GM23338 (cell line): ENCODE data around the gene LRFN4. TPM values are rescaled to one million over a fixed set of nuclear protein-coding genes. Genes with fewer than 3 reads are reported as not detected.

ENCODE experiments used
- ATAC-seq: fragments of 200-7000 bp; cut with Tn5 transposase; 3 replicates; pipeline ENCODE4 v1.9.1; 2020
- DNase-seq: peaks from one replicate; pipeline ENCODE4 v3.0.0-alpha.2; 2015; ENCODE audit warnings: low spot score
- H2AFZ ChIP-seq: fragments of 200-600 bp; sonication (generic); 2 replicates; pipeline ENCODE4 v1.8.0; 2016; ENCODE audit warnings: antibody characterized with exemption, mild to moderate bottlenecking, moderate library complexity
- H3F3A ChIP-seq: fragments of 200-600 bp; sonication (generic); replicated peaks from 2 replicates; pipeline ENCODE4 v1.8.0; 2017; ENCODE audit warnings: antibody characterized with exemption, mixed run types, low read depth
- H3K27ac ChIP-seq: fragments of 200-600 bp; sonication (generic); 2 replicates; pipeline ENCODE4 v1.6.1; 2016; ENCODE audit warnings: low read depth
- H3K27me3 ChIP-seq: fragments of 200-600 bp; sonication (generic); 2 replicates; pipeline ENCODE4 v1.8.0; 2016; ENCODE audit warnings: mild to moderate bottlenecking, mixed run types, moderate library complexity; ENCODE audit not compliant: insufficient read depth
- H3K36me3 ChIP-seq: fragments of 200-600 bp; sonication (generic); 2 replicates; pipeline ENCODE4 v1.8.0; 2016; ENCODE audit warnings: mild to moderate bottlenecking; ENCODE audit not compliant: insufficient read depth
- H3K4me1 ChIP-seq: fragments of 200-600 bp; sonication (generic); 2 replicates; pipeline ENCODE4 v1.8.0; 2016; ENCODE audit warnings: mild to moderate bottlenecking, moderate library complexity; ENCODE audit not compliant: insufficient read depth
- H3K4me2 ChIP-seq: fragments of 200-600 bp; sonication (generic); 2 replicates; pipeline ENCODE4 v1.7.1; 2017; ENCODE audit warnings: mixed run types
- H3K4me3 ChIP-seq: fragments of 200-600 bp; sonication (generic); 2 replicates; pipeline ENCODE4 v1.6.1; 2016; ENCODE audit warnings: mixed run types
- H3K79me2 ChIP-seq: fragments of 200-600 bp; sonication (generic); replicated peaks from 2 replicates; pipeline ENCODE4 v1.8.0; 2017; ENCODE audit warnings: mild to moderate bottlenecking; ENCODE audit not compliant: insufficient read depth
- H3K9me2 ChIP-seq: fragments of 200-600 bp; sonication (generic); 2 replicates; pipeline ENCODE4 v1.8.0; 2017; ENCODE audit not compliant: insufficient read depth
- H4K20me1 ChIP-seq: fragments of 200-600 bp; sonication (generic); replicated peaks from 2 replicates; pipeline ENCODE4 v1.8.0; 2017; ENCODE audit warnings: mild to moderate bottlenecking; ENCODE audit not compliant: insufficient read depth
- H3K27ac Mint-ChIP-seq: 2 replicates; pipeline ENCODE4 v1.8.0; 2020; ENCODE audit warnings: inconsistent platforms, mild to moderate bottlenecking, moderate library complexity, mixed read lengths
- H3K27me3 Mint-ChIP-seq: 3 replicates; pipeline ENCODE4 v1.8.0; 2022; ENCODE audit warnings: low read depth, mild to moderate bottlenecking, moderate library complexity, mixed read lengths, inconsistent platforms; ENCODE audit not compliant: insufficient read depth, poor library complexity
- H3K36me3 Mint-ChIP-seq: 3 replicates; pipeline ENCODE4 v1.8.0; 2021; ENCODE audit warnings: low read depth, mild to moderate bottlenecking, inconsistent platforms, moderate library complexity, mixed read lengths
- H3K4me1 Mint-ChIP-seq: 3 replicates; pipeline ENCODE4 v1.8.0; 2020; ENCODE audit warnings: mild to moderate bottlenecking, inconsistent platforms, mixed read lengths
- H3K4me3 Mint-ChIP-seq: 3 replicates; pipeline ENCODE4 v1.8.0; 2021; ENCODE audit warnings: moderate library complexity, mild to moderate bottlenecking, inconsistent platforms, mixed read lengths
- H3K9me3 Mint-ChIP-seq: 3 replicates; pipeline ENCODE4 v1.8.0; 2020; ENCODE audit warnings: moderate library complexity, mild to moderate bottlenecking, inconsistent platforms, mixed read lengths
- CREB1 ChIP-seq: fragments of 250-450 bp; sonication (Bioruptor Pico); IDR thresholded peaks from 2 replicates; pipeline ENCODE4 v1.5.0; 2020; ENCODE audit warnings: low read depth, mild to moderate bottlenecking, moderate library complexity
- EZH2 ChIP-seq: fragments of 200-600 bp; sonication (generic); IDR thresholded peaks from one replicate; pipeline ENCODE4 v1.8.0; 2017; ENCODE audit warnings: antibody characterized with exemption, mild to moderate bottlenecking, low read depth; ENCODE audit not compliant: unreplicated experiment
- EZH2phosphoT487 ChIP-seq: fragments of 200-600 bp; sonication (generic); IDR thresholded peaks from one replicate; pipeline ENCODE4 v1.8.1; 2018; ENCODE audit warnings: antibody characterized with exemption; ENCODE audit not compliant: unreplicated experiment
- JUNB ChIP-seq: IDR thresholded peaks from one replicate; pipeline ENCODE4 v1.6.1; 2016; ENCODE audit warnings: antibody characterized with exemption; ENCODE audit not compliant: unreplicated experiment
- NANOG ChIP-seq: IDR thresholded peaks from 2 replicates; pipeline ENCODE4 v1.6.1; 2016; ENCODE audit warnings: antibody characterized with exemption, borderline replicate concordance
- POLR2AphosphoS5 ChIP-seq: IDR thresholded peaks from 2 replicates; pipeline ENCODE4 v1.6.1; 2016; ENCODE audit warnings: antibody characterized with exemption, low read depth
- STAT1 ChIP-seq: IDR thresholded peaks from one replicate; pipeline ENCODE4 v1.6.1; 2016; ENCODE audit warnings: antibody characterized with exemption; ENCODE audit not compliant: unreplicated experiment
- ZNF114 ChIP-seq: fragments of 250-450 bp; sonication (Bioruptor Pico); IDR thresholded peaks from 2 replicates; pipeline ENCODE4 v1.5.0; 2020; ENCODE audit warnings: mild to moderate bottlenecking, moderate library complexity
- ZNF331 ChIP-seq: fragments of 250-450 bp; sonication (Bioruptor Pico); IDR thresholded peaks from 2 replicates; pipeline ENCODE4 v1.5.0; 2020; ENCODE audit warnings: low read depth, mild to moderate bottlenecking, moderate library complexity
- polyA plus RNA-seq: library from polyadenylated mRNA; unstranded; fragments of >200 nt; fragmentation: Nextera tagmentation; extraction: Ambion mirVana; gene quantifications from 2 replicates; pipeline ENCODE4 v1.2.1, GENCODE V29; 2016
- total RNA-seq: library from RNA; depleted of rRNA; stranded (reverse); fragments of >200 nt; shearing (Covaris generic); gene quantifications from 2 replicates; pipeline ENCODE4 v1.2.3, GENCODE V29; 2014
- TF ChIP-seq, protein P1 (sequence below): fragments of 250-450 bp; sonication (Bioruptor Pico); IDR thresholded peaks from 2 replicates; pipeline ENCODE4 v1.5.0; 2020; ENCODE audit warnings: mild to moderate bottlenecking, moderate library complexity
- TF ChIP-seq, protein P2 (sequence below), 2 experiments: fragments of 200-600 bp in 1 of 2; sonication (generic) in 1 of 2; conservative IDR thresholded peaks; 2 replicates each; pipeline versions ENCODE4 v1.5.1 to v1.6.1; 2016 to 2017; ENCODE audit warnings: antibody characterized with exemption in 2 of 2, low read depth in 2 of 2, mild to moderate bottlenecking in 2 of 2, moderate library complexity in 1 of 2
- TF ChIP-seq, protein P3 (sequence below): IDR thresholded peaks from 2 replicates; pipeline ENCODE4 v1.6.1; 2016; ENCODE audit warnings: antibody characterized with exemption
- TF ChIP-seq, protein P4 (sequence below): IDR thresholded peaks from one replicate; pipeline ENCODE4 v1.6.1; 2018; ENCODE audit warnings: antibody characterized with exemption; ENCODE audit not compliant: unreplicated experiment

Gene LRFN4
- total and polyA plus RNA-seq, 2 experiments from 2014 or later: 9.8 to 63.5 TPM

DNA sequence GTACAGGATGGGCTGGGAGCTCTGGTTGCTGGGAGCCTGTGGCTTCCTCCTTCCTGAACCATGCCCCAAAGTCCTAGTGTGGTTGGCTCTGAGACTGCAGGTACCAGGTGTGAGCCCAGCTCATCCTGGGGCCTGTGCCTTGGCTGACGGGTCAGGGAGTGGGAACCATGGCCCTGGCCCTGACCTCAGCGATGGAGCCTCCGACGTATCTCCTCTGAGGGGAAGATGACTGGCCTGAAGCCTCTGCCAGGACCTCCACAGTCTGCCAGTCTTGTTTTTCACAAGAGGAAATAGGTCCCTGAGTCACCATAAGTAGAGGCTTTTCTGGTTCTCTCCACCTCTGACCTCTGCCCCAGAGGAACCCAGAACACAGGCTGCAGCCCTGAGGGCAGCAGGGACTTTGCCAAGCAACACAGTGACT lies 10.2 kb upstream of the LRFN4 start:
- no peak for TF ChIP-seq ZNF114 (CRISPR knock-in tag)
- TF ChIP-seq ZNF331: no peak
- TF ChIP-seq, protein P1, sequence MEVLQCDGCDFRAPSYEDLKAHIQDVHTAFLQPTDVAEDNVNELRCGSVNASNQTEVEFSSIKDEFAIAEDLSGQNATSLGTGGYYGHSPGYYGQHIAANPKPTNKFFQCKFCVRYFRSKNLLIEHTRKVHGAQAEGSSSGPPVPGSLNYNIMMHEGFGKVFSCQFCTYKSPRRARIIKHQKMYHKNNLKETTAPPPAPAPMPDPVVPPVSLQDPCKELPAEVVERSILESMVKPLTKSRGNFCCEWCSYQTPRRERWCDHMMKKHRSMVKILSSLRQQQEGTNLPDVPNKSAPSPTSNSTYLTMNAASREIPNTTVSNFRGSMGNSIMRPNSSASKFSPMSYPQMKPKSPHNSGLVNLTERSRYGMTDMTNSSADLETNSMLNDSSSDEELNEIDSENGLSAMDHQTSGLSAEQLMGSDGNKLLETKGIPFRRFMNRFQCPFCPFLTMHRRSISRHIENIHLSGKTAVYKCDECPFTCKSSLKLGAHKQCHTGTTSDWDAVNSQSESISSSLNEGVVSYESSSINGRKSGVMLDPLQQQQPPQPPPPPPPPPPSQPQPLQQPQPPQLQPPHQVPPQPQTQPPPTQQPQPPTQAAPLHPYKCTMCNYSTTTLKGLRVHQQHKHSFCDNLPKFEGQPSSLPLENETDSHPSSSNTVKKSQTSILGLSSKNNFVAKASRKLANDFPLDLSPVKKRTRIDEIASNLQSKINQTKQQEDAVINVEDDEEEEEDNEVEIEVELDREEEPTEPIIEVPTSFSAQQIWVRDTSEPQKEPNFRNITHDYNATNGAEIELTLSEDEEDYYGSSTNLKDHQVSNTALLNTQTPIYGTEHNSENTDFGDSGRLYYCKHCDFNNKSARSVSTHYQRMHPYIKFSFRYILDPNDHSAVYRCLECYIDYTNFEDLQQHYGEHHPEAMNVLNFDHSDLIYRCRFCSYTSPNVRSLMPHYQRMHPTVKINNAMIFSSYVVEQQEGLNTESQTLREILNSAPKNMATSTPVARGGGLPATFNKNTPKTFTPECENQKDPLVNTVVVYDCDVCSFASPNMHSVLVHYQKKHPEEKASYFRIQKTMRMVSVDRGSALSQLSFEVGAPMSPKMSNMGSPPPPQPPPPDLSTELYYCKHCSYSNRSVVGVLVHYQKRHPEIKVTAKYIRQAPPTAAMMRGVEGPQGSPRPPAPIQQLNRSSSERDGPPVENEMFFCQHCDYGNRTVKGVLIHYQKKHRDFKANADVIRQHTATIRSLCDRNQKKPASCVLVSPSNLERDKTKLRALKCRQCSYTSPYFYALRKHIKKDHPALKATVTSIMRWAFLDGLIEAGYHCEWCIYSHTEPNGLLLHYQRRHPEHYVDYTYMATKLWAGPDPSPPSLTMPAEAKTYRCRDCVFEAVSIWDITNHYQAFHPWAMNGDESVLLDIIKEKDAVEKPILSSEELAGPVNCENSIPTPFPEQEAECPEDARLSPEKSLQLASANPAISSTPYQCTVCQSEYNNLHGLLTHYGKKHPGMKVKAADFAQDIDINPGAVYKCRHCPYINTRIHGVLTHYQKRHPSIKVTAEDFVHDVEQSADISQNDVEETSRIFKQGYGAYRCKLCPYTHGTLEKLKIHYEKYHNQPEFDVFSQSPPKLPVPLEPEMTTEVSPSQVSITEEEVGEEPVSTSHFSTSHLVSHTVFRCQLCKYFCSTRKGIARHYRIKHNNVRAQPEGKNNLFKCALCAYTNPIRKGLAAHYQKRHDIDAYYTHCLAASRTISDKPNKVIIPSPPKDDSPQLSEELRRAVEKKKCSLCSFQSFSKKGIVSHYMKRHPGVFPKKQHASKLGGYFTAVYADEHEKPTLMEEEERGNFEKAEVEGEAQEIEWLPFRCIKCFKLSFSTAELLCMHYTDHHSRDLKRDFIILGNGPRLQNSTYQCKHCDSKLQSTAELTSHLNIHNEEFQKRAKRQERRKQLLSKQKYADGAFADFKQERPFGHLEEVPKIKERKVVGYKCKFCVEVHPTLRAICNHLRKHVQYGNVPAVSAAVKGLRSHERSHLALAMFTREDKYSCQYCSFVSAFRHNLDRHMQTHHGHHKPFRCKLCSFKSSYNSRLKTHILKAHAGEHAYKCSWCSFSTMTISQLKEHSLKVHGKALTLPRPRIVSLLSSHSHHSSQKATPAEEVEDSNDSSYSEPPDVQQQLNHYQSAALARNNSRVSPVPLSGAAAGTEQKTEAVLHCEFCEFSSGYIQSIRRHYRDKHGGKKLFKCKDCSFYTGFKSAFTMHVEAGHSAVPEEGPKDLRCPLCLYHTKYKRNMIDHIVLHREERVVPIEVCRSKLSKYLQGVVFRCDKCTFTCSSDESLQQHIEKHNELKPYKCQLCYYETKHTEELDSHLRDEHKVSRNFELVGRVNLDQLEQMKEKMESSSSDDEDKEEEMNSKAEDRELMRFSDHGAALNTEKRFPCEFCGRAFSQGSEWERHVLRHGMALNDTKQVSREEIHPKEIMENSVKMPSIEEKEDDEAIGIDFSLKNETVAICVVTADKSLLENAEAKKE (CRISPR knock-in tag): no peak
- TF ChIP-seq, protein P2, sequence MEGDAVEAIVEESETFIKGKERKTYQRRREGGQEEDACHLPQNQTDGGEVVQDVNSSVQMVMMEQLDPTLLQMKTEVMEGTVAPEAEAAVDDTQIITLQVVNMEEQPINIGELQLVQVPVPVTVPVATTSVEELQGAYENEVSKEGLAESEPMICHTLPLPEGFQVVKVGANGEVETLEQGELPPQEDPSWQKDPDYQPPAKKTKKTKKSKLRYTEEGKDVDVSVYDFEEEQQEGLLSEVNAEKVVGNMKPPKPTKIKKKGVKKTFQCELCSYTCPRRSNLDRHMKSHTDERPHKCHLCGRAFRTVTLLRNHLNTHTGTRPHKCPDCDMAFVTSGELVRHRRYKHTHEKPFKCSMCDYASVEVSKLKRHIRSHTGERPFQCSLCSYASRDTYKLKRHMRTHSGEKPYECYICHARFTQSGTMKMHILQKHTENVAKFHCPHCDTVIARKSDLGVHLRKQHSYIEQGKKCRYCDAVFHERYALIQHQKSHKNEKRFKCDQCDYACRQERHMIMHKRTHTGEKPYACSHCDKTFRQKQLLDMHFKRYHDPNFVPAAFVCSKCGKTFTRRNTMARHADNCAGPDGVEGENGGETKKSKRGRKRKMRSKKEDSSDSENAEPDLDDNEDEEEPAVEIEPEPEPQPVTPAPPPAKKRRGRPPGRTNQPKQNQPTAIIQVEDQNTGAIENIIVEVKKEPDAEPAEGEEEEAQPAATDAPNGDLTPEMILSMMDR (conservative IDR thresholded peaks at IDR 0.05; ENCODE audit: low read depth in 2 of 2): no peak
- no peak for TF ChIP-seq CREB1 (CRISPR knock-in tag)
- TF ChIP-seq EZH2phosphoT487: no peak
- no peak for TF ChIP-seq JUNB
- TF ChIP-seq, protein P3, sequence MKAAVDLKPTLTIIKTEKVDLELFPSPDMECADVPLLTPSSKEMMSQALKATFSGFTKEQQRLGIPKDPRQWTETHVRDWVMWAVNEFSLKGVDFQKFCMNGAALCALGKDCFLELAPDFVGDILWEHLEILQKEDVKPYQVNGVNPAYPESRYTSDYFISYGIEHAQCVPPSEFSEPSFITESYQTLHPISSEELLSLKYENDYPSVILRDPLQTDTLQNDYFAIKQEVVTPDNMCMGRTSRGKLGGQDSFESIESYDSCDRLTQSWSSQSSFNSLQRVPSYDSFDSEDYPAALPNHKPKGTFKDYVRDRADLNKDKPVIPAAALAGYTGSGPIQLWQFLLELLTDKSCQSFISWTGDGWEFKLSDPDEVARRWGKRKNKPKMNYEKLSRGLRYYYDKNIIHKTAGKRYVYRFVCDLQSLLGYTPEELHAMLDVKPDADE: no peak
- no peak for TF ChIP-seq EZH2
- TF ChIP-seq POLR2AphosphoS5: no peak
- TF ChIP-seq, protein P4, sequence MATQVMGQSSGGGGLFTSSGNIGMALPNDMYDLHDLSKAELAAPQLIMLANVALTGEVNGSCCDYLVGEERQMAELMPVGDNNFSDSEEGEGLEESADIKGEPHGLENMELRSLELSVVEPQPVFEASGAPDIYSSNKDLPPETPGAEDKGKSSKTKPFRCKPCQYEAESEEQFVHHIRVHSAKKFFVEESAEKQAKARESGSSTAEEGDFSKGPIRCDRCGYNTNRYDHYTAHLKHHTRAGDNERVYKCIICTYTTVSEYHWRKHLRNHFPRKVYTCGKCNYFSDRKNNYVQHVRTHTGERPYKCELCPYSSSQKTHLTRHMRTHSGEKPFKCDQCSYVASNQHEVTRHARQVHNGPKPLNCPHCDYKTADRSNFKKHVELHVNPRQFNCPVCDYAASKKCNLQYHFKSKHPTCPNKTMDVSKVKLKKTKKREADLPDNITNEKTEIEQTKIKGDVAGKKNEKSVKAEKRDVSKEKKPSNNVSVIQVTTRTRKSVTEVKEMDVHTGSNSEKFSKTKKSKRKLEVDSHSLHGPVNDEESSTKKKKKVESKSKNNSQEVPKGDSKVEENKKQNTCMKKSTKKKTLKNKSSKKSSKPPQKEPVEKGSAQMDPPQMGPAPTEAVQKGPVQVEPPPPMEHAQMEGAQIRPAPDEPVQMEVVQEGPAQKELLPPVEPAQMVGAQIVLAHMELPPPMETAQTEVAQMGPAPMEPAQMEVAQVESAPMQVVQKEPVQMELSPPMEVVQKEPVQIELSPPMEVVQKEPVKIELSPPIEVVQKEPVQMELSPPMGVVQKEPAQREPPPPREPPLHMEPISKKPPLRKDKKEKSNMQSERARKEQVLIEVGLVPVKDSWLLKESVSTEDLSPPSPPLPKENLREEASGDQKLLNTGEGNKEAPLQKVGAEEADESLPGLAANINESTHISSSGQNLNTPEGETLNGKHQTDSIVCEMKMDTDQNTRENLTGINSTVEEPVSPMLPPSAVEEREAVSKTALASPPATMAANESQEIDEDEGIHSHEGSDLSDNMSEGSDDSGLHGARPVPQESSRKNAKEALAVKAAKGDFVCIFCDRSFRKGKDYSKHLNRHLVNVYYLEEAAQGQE: no peak
- TF ChIP-seq NANOG: no peak
- no peak for TF ChIP-seq STAT1
- peaks cover 9% of the 10 kb centered on the region for H3K4me1 ChIP-seq
- H3K4me2 ChIP-seq: no peak overlapping the region
- H3K27me3 ChIP-seq: no peaks in the 10 kb centered on the region
- H3K27ac ChIP-seq: no peak overlapping the region
- H3K4me3 ChIP-seq: no peak overlapping the region
- H3K27ac Mint-ChIP-seq: no peak overlapping the region
- no peak for ATAC-seq
- DNase-seq: no peak
- no peak overlapping the region for H3K4me3 Mint-ChIP-seq
- H2AFZ ChIP-seq: no peak overlapping the region
- peaks cover 7% of the 10 kb centered on the region for H3K27me3 Mint-ChIP-seq
- peaks cover 18% of the 10 kb centered on the region for H3K36me3 Mint-ChIP-seq
- no peaks in the 10 kb centered on the region; the same call in 1 of the 2 replicates for H3K36me3 ChIP-seq
- 0 out of 2 replicates have a peak, but pooled peaks cover 7% of the 10 kb centered on the region for H3F3A ChIP-seq
- peaks cover 10% of the 10 kb centered on the region for H3K4me1 Mint-ChIP-seq
- peaks cover 26% of the 10 kb centered on the region for H3K79me2 ChIP-seq
- peaks cover 14% of the 10 kb centered on the region for H4K20me1 ChIP-seq
- H3K9me2 ChIP-seq: no peaks in the 10 kb centered on the region
- H3K9me3 Mint-ChIP-seq: no peaks in the 10 kb centered on the region; the same call in 2 of the 3 replicates
